Psoas muscle (tissue), 8 donors: ENCODE measurements around the gene OPRM1. TPM values are rescaled to one million over a fixed set of nuclear protein-coding genes. Genes with fewer than 3 reads are reported as not detected.

Source experiments
- ATAC-seq, 4 donors: fragments of 200-7000 bp; cut with Tn5 transposase; one replicate each; pipeline ENCODE4 v1.9.1; 2020; ENCODE audit warnings: moderate library complexity in 3 of 4, mild to moderate bottlenecking in 2 of 4
- DNase-seq, 2 donors: peaks; one replicate each; pipeline ENCODE4 v3.0.0-alpha.2; 2020
- H3K27ac ChIP-seq: fragments of 200-600 bp; one replicate; pipeline ENCODE4 v1.8.0; 2022
- H3K27me3 ChIP-seq, 3 donors: fragments of 200-600 bp in 1 of 3; one replicate each; pipeline versions ENCODE4 v1.6.1 to v1.8.0; 2013 to 2022; ENCODE audit warnings: low read length in 2 of 3, mild to moderate bottlenecking in 2 of 3, moderate library complexity in 1 of 3; ENCODE audit not compliant: insufficient read depth in 3 of 3
- H3K36me3 ChIP-seq, 2 donors: fragments of 200-600 bp in 1 of 2; one replicate each; pipeline versions ENCODE4 v1.6.1 to v1.8.0; 2013 to 2022; ENCODE audit warnings: low read depth in 1 of 2, mild to moderate bottlenecking in 1 of 2, moderate library complexity in 1 of 2; ENCODE audit not compliant: insufficient read depth in 1 of 2
- H3K4me1 ChIP-seq: fragments of 200-600 bp; one replicate; pipeline ENCODE4 v1.8.0; 2022
- H3K4me3 ChIP-seq: fragments of 200-600 bp; one replicate; pipeline ENCODE4 v1.8.0; 2022; ENCODE audit warnings: mild to moderate bottlenecking
- H3K9me3 ChIP-seq: fragments of 200-600 bp; one replicate; pipeline ENCODE4 v1.8.0; 2022
- WGBS, 3 donors: extraction: QIAGEN DNeasy Blood & Tissue Kit; methylation state at CpG; one replicate each; pipeline versions ENCODE4 v1.1.6 to v1.1.7; 2013; 5-methylcytosine and 5-hydroxymethylcytosine counted together
- intact Hi-C, 2 donors: fragments of 100-400 bp; cut with DNase I; formaldehyde crosslinking; loops; one replicate each; pipeline versions ENCODE4 v1.11.0 to v1.14.2; 2022
- polyA plus RNA-seq, 3 donors: library from polyadenylated mRNA; stranded (reverse); fragments of 200-250 nt; gene quantifications; one replicate each; pipeline ENCODE4 v1.2.3, GENCODE V29; 2013
- total RNA-seq, 4 donors: library from RNA; stranded (reverse); fragmentation: NEBNext Ultra II Directional in 2 of 4; extraction: Animal tissue kit (Norgen Biotek cat#: 25700) in 2 of 4; gene quantifications; one replicate each; pipeline versions ENCODE4 v1.2.1 to v1.2.4, GENCODE V29; 2021 to 2023
- TF ChIP-seq, protein P1 (sequence below): fragments of 200-600 bp; IDR thresholded peaks from one replicate; pipeline ENCODE4 v1.8.0; 2022; ENCODE audit warnings: antibody characterized with exemption
- donor health status: healthy with polysubstance abuse.
- donor health status: DM: no; HTN: no; CAD: no; lungs with moderate emphysema.
- donor health status: Bipolar disorder and iron deficiency.
- donor health status: healthy.
- donor health status: DM: yes; HTN: yes; CAD: no.
- donor health status: DM: no; HTN: no; CAD: no.
- donor health status: DM: no; HTN: no; CAD: no.
- donor health status: DM: yes; HTN: yes; CAD: no.

Gene OPRM1
- total and polyA plus RNA-seq, 7 donors = not detected

DNA sequence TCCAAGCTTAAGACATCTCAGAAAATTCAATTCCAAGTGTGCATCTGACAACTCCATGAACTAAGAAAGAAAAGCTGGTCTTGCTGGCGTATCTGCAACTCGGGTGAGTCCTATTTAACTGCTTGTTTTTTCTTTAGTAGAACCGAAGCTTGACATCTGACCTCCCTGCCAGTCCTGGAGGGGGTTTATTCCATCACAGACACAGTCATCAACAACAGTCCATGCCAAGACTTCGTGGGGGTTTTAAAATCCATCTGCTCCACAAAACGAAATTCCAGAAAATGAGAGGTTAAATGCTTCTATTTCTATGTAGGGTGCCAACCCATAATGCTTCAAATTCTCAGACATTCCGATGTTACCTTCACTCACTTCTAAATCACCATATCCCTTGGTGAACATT is 183.7 kb downstream of the OPRM1 start:
- TF ChIP-seq, protein P1, sequence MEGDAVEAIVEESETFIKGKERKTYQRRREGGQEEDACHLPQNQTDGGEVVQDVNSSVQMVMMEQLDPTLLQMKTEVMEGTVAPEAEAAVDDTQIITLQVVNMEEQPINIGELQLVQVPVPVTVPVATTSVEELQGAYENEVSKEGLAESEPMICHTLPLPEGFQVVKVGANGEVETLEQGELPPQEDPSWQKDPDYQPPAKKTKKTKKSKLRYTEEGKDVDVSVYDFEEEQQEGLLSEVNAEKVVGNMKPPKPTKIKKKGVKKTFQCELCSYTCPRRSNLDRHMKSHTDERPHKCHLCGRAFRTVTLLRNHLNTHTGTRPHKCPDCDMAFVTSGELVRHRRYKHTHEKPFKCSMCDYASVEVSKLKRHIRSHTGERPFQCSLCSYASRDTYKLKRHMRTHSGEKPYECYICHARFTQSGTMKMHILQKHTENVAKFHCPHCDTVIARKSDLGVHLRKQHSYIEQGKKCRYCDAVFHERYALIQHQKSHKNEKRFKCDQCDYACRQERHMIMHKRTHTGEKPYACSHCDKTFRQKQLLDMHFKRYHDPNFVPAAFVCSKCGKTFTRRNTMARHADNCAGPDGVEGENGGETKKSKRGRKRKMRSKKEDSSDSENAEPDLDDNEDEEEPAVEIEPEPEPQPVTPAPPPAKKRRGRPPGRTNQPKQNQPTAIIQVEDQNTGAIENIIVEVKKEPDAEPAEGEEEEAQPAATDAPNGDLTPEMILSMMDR = no peak
- intact Hi-C loops = no loop called here
- no peaks in the 10 kb centered on the region for H3K9me3 ChIP-seq
- H3K4me1 ChIP-seq = no peaks in the 10 kb centered on the region
- no peak overlapping the region for H3K4me3 ChIP-seq
- no peak for DNase-seq
- no peaks in the 10 kb centered on the region for H3K36me3 ChIP-seq
- H3K27ac ChIP-seq = no peak overlapping the region
- no peak for ATAC-seq
- 42 to 49% (median 47%) methylated on average over 6 of the region's 6 CpGs for WGBS, 3 donors
- no peaks in the 10 kb centered on the region for H3K27me3 ChIP-seq

- intact Hi-C loops = no loop called here
- no peaks in the 10 kb centered on the region for H3K27me3 ChIP-seq
- no peaks in the 10 kb centered on the region for H3K4me1 ChIP-seq
- TF ChIP-seq, protein P1 = no peak
- H3K27ac ChIP-seq = no peak overlapping the region
- ATAC-seq = no peak
- no peaks in the 10 kb centered on the region for H3K9me3 ChIP-seq
- WGBS, 3 donors = 75 to 86% (median 82%) methylated on average over 2 of the region's 2 CpGs
- no peaks in the 10 kb centered on the region for H3K36me3 ChIP-seq
- DNase-seq = no peak
- H3K4me3 ChIP-seq = no peak overlapping the region
Observed at GRCh38 chr6:154223296-154223695, 184.3 kb downstream of the OPRM1 start.

DNA sequence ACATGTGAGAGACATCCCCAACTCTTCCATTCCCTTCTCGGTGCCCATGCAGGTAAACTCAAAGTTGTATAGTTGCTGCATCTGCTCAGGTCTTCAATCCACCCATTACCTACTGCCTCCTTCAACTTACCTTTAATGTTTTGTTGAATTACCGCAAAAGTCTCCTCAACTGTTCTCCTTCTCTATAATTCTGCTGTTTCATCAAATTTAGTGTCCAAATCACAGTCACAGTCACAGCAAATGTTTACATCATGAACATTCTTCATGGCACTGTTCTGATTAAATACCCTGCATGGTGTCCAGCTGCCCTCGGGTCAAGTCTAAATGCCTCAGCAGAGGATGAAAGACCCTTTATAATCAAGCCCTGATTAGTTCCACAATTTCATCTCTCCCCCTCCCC is 187.4 kb downstream of the OPRM1 start:
- no peaks in the 10 kb centered on the region for H3K27me3 ChIP-seq
- no peak for DNase-seq
- TF ChIP-seq, protein P1 = no peak
- no peaks in the 10 kb centered on the region for H3K9me3 ChIP-seq
- H3K4me3 ChIP-seq = no peak overlapping the region
- H3K36me3 ChIP-seq = no peaks in the 10 kb centered on the region
- intact Hi-C loops = no loop called here
- no peak for ATAC-seq
- WGBS, 3 donors = 67 to 76% (median 70%) methylated on average over 3 of the region's 3 CpGs
- no peaks in the 10 kb centered on the region for H3K4me1 ChIP-seq
- H3K27ac ChIP-seq = no peak overlapping the region

DNA sequence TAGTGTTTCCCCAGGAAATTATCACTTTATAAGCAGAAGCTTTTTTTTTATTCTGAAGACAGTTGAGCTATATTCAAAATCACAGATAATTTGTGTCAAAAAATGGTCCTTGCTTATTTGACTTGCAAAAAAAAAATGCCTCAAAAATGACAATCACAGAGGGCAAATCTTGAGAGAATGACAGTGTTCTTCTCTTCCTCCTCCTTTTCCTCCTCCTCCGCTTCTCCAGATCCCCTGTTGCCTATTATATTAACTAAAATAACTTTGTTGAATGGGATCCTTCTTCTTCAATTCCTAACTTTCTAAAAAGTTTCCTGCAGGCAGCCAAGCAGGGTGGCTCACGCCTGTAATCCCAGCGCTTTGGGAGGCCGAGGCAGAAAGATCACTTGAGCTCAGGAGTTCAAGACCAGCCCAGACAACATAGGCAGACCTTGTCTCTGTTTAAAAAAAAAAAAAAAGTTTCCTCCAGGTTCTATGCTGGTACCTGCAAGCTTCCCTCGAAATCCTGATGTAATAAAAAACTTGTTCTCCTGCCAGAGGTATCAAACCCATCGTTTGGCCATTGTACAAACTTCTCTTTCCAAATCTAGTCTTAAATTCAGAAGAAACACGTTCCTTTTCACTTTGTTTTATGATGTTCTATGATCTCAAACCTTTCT is 189.0 kb downstream of the OPRM1 start:
- no peaks in the 10 kb centered on the region for H3K4me1 ChIP-seq
- 81 to 84% (median 82%) methylated on average over 7 of the region's 7 CpGs for WGBS, 3 donors
- H3K27me3 ChIP-seq = no peaks in the 10 kb centered on the region
- no peaks in the 10 kb centered on the region for H3K9me3 ChIP-seq
- DNase-seq (no peak), ATAC-seq (no peak)
- H3K4me3 ChIP-seq = no peak overlapping the region
- intact Hi-C loops = no loop called here
- H3K36me3 ChIP-seq = no peaks in the 10 kb centered on the region
- TF ChIP-seq, protein P1 = no peak
- no peak overlapping the region for H3K27ac ChIP-seq

DNA sequence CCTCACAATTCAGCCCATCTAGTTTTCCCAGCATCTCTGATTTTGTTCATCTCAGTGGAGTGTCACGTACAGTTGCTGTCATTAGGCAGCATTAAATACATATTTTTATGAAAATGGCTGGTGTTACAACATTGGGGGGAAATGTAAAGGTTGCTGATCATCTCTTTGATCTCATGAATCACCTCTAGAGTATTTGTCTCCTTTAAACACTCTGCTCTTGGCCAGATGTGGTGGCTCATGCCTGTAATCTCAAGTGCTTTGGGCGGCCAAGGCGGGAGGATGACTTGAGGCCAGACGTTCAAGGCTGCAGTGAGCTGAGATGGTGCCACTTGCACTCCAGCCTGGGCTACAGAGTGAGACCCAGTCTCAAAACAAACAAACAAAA is 189.5 kb downstream of the OPRM1 start:
- ATAC-seq = no peak

More for the DNA sequence above, 189.5 kb downstream of the OPRM1 start:
- H3K27me3 ChIP-seq = no peaks in the 10 kb centered on the region
- no peak overlapping the region for H3K27ac ChIP-seq
- WGBS, 3 donors = 78 to 87% (median 85%) methylated on average over 4 of the region's 4 CpGs
- TF ChIP-seq, protein P1 = no peak
- no peaks in the 10 kb centered on the region for H3K36me3 ChIP-seq
- H3K9me3 ChIP-seq = no peaks in the 10 kb centered on the region
- no peaks in the 10 kb centered on the region for H3K4me1 ChIP-seq
- no peak overlapping the region for H3K4me3 ChIP-seq
- intact Hi-C loops = no loop called here
- no peak for DNase-seq
